Activated T-helper 1 cell treated with anti-CD3 and anti-CD28 coated beads, Interleukin-12 subunit alpha, Interleukin-12 subunit beta, Interleukin-2, Interleukin-4 antibody, amounts not matched to agents 30 ng/mL and 10 ng/mL and 1 ng/mL, durations not matched to agents 14 hours and 24 hours and 36 hours (primary cell): ENCODE data around the gene STK32A. TPM values are rescaled to one million over a fixed set of nuclear protein-coding genes. Genes with fewer than 3 reads are reported as not detected.
"Not testable (repeated sequence)": the region's sequence is repeated elsewhere in the genome, so short reads cannot be mapped to it uniquely, and the experiment has no call there.

Source experiments
- DNase-seq: peaks from one replicate; pipeline ENCODE4 v3.0.0; 2021; ENCODE audit warnings: low spot score
- H3K27ac Mint-ChIP-seq: one replicate; pipeline ENCODE4 v1.8.0; 2021; ENCODE audit warnings: mild to moderate bottlenecking, mixed read lengths
- H3K27me3 Mint-ChIP-seq: one replicate; pipeline ENCODE4 v1.8.0; 2022; ENCODE audit warnings: mild to moderate bottlenecking, moderate library complexity, mixed read lengths; ENCODE audit not compliant: insufficient read depth
- H3K36me3 Mint-ChIP-seq: one replicate; pipeline ENCODE4 v1.8.0; 2021; ENCODE audit warnings: low read depth, mixed read lengths
- H3K4me1 Mint-ChIP-seq: one replicate; pipeline ENCODE4 v1.8.0; 2021; ENCODE audit warnings: low read depth, mixed read lengths
- H3K4me3 Mint-ChIP-seq: one replicate; pipeline ENCODE4 v1.8.0; 2021; ENCODE audit warnings: mild to moderate bottlenecking, moderate library complexity, mixed read lengths
- H3K9me3 Mint-ChIP-seq: one replicate; pipeline ENCODE4 v1.8.0; 2021; ENCODE audit warnings: mixed read lengths
- intact Hi-C: fragments of 100-400 bp; cut with micrococcal nuclease; formaldehyde crosslinking; loops from one replicate; pipeline ENCODE4 v1.15.1; 2024
- total RNA-seq: library from RNA; stranded (reverse); gene quantifications from 2 replicates; pipeline ENCODE4 v1.2.3, GENCODE V29; 2022

STK32A gene
- total RNA-seq, 1 donor from 2014 or later = not detected

DNA sequence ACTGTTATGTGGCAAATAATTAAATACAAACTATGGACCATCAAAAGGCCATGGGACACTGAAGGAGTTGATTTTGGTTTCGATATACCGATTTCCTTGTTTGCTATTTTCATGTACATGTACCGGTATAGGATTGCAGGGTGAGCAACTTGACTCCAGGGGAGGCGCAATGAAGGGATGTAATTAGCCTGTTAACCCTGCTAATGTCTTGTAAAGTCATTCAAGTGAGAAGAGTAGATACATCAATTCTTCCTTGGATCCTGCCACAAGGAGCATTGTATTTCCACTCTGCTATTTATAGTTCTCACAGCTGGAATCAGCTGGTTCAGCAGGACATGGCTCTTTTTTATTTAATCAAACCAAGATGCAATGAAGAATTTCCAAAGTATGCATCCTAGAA is 102.0 kb downstream of the STK32A start:
- Mint-ChIP-seq H3K27me3 (no peaks in the 10 kb centered on the region), H3K4me3 (no peak overlapping the region), H3K27ac (no peak overlapping the region), H3K36me3 (no peaks in the 10 kb centered on the region), H3K4me1 (no peaks in the 10 kb centered on the region), H3K9me3 (no peaks in the 10 kb centered on the region)
- intact Hi-C loops = no loop called here
- DNase-seq = no peak

DNA sequence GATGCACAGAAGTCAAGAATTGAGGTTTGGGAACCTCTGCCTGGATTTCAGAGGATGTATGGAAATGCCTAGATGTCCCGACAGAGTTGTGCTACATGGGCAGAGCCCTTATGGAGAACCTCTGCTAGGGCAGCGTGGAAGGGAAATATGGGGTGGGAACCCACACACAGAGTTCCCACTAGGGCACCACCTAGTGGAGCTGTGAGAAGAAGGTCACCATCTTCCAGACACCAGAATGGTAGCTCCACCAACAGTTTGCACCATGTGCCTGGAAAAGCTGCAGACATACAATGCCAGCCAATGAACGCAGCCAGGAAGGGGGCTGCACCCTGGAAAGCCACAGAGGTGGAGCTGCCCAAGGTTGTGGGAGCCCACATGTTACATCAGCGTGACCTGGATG is 104.5 kb downstream of the STK32A start:
- DNase-seq = no peak
- Mint-ChIP-seq H3K36me3 (no peaks in the 10 kb centered on the region), H3K4me3 (no peak overlapping the region), H3K9me3 (no peaks in the 10 kb centered on the region), H3K27ac (no peak overlapping the region), H3K4me1 (no peaks in the 10 kb centered on the region), H3K27me3 (no peaks in the 10 kb centered on the region)
- intact Hi-C loops = no loop called here

DNA sequence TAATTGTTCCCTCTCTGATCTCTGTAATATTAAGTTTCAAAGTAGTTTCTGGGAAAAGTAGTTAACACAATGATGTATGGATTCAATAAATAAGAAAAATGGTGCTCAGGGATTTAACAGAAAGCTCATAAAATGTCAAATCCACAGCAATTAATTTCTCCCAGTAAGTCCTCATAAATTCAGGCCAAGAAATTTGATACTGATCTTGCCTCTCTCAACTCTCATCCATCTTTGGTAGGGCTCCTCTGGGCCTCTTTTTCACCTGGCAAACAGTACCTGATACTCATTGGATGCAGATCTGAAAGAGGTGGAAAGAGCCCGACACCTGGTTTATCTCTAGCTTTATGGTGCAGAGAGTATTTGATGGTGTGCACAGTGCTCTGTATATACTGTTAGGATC is 106.1 kb downstream of the STK32A start:
- intact Hi-C loops = no loop called here
- Mint-ChIP-seq H3K4me3 (no peak overlapping the region), H3K36me3 (no peaks in the 10 kb centered on the region), H3K27me3 (no peaks in the 10 kb centered on the region), H3K4me1 (no peaks in the 10 kb centered on the region), H3K27ac (no peak overlapping the region), H3K9me3 (no peaks in the 10 kb centered on the region)
- DNase-seq = no peak

DNA sequence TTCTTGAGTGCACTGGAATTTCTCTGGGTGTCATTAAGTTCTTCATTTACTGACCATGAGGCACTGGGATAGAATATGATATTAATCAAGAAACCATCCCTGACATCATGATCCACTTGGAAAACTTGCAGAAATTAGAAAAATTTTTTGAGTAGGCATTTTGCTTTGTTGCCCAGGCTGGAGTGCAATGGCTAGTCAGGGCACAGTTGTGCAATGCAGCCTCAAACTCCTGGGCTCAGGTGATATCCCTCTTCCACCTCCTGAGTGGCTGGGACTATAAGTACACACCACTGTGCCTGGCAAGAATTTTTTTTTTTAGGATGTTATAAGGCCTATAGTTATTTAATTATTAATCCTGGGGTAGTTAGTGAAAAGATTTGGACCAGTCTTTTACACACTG is 106.5 kb downstream of the STK32A start:
- Mint-ChIP-seq H3K9me3 (no peaks in the 10 kb centered on the region), H3K27ac (no peak overlapping the region), H3K4me3 (no peak overlapping the region), H3K36me3 (no peaks in the 10 kb centered on the region), H3K4me1 (no peaks in the 10 kb centered on the region), H3K27me3 (no peaks in the 10 kb centered on the region)
- intact Hi-C loops = no loop called here
- no peak for DNase-seq

DNA sequence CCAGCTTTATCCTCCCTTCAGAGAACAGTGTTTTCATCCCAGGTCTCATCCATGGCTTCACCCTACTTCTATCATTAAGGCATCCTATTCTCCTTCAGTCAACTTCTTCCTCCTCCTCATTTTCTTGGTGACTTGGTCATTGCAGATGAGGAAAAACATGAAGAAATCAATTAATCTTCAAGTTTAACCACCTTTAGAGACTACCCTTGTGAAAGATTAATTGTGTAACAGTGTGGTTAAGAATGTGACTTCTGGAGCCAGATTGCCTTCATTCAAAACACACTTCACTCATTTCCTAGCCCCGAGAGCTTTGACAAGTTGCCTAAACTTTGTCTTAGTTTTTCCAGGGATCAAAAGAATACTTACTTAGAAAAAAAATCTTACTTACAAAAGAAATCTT is 110.0 kb downstream of the STK32A start:
- Mint-ChIP-seq H3K27ac (no peak overlapping the region), H3K4me1 (no peaks in the 10 kb centered on the region), H3K4me3 (no peak overlapping the region), H3K9me3 (no peaks in the 10 kb centered on the region), H3K36me3 (no peaks in the 10 kb centered on the region), H3K27me3 (no peaks in the 10 kb centered on the region)
- intact Hi-C loops = no loop called here
- DNase-seq = no peak

DNA sequence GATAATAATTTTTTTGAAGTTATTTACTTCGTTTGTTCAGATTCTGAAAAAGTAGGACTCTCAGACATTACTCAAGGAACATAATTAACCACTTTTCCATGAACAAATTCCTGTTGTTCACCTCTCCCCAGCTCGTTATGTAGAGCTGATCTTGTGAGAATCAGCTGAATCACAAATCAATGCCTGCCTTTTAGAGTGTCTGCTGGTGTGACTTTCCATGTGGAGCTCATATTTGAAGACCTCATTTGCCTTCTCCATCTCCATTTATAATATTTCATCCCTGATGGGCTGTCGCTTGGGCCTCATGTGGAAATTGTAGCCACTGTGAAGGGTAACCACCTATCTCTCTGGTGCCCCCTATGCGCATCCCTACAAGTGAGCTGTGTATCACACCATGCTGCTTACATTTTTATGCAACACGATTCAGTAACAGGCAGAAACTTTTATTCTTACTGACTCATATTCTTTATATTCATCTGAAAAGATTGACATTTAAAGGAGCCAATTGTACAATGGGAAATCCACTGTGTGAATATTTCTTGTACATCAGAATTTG is 111.3 kb downstream of the STK32A start:
- Mint-ChIP-seq H3K4me3 (no peak overlapping the region), H3K27ac (no peak overlapping the region), H3K9me3 (no peaks in the 10 kb centered on the region), H3K36me3 (no peaks in the 10 kb centered on the region), H3K27me3 (no peaks in the 10 kb centered on the region), H3K4me1 (no peaks in the 10 kb centered on the region)
- DNase-seq = no peak
- intact Hi-C loops = no loop called here

DNA sequence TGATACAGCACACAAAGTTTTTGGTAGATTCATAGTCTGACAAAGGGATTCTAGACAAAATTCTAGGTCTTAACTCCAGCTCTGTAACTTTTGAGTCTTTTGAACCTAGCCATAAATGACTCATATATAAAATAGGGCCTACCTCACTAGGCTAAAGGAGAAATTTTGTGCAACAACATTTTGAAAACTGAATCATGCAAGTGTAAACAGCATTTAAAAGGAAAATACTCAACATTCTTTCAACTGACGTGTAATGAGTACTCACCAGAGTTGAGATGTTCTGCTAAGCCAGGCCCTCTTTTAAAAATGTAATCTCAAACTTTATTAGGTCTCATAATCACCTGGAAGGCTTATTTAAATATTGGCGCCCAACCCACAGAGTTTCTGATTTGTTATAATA is 113.2 kb downstream of the STK32A start:
- H3K36me3 Mint-ChIP-seq = no peaks in the 10 kb centered on the region
- H3K27ac Mint-ChIP-seq = no peak overlapping the region
- intact Hi-C loops = no loop called here
- no peaks in the 10 kb centered on the region for H3K4me1 Mint-ChIP-seq
- H3K27me3 Mint-ChIP-seq = no peaks in the 10 kb centered on the region
- no peak for DNase-seq
- no peaks in the 10 kb centered on the region for H3K9me3 Mint-ChIP-seq
- no peak overlapping the region for H3K4me3 Mint-ChIP-seq

DNA sequence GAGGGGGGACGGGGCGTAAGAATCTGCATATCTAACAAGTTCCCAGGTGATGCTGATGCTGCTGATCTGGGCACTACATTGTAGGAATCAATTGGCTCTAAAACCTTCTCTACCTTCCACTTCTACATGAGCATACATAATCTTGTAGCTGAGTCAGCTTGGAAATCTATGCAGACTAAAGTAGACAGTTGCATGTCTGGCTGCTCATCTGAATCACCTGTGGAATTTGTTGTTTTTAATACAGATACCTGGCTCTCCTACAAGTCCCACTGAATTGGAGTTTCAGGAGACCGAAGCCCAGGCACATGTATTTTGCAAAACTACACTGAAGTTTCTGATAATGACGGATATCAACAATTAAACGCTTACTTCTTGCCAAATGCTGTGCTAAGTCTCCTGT is 113.6 kb downstream of the STK32A start:
- H3K4me1 Mint-ChIP-seq = no peaks in the 10 kb centered on the region
- DNase-seq = no peak
- intact Hi-C loops = no loop called here
- no peaks in the 10 kb centered on the region for H3K36me3 Mint-ChIP-seq
- no peaks in the 10 kb centered on the region for H3K27me3 Mint-ChIP-seq
- H3K27ac Mint-ChIP-seq = no peak overlapping the region
- H3K9me3 Mint-ChIP-seq = no peaks in the 10 kb centered on the region
- H3K4me3 Mint-ChIP-seq = no peak overlapping the region

DNA sequence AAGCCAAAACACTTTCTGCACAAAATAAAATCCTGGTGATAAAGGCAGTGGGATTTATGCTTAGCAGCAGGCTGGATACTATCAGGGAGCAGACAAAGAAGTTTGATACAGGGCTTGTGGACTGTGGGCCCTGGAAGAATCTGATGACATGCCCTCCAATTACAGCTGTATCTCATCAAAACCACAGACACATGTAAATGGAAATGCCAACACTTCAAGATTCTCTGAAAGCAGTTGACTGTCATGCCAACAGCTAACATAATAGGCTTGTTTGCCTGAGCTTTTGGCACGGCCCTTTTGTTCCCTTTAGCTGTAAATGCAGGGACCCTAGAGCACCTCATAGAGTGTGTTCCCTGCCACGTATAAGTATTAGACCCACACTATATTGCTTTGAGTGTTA is 114.4 kb downstream of the STK32A start:
- DNase-seq = no peak
- Mint-ChIP-seq H3K36me3 (no peaks in the 10 kb centered on the region), H3K4me3 (no peak overlapping the region), H3K27ac (no peak overlapping the region), H3K27me3 (no peaks in the 10 kb centered on the region), H3K9me3 (no peaks in the 10 kb centered on the region), H3K4me1 (no peaks in the 10 kb centered on the region)
- intact Hi-C loops = no loop called here

DNA sequence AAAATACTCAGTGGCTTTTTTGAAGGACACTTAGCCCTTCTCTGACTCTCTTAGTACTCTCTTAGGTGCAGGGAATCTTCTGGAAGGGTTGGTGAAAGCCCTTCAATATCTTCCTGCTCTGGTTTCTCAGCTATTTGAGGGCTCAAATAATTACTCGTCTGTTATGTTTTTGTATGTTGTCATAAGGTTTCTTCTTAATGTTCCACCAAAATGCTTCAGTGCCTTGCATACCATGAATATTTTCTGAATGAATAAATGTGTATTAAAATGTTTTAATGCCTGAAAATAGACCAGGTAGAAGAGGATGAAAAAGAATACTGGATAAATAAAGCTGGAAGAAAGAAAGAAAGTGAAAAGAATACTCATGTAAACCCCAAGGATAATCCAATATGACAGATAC is 124.3 kb downstream of the STK32A start:
- Mint-ChIP-seq H3K9me3 (no peaks in the 10 kb centered on the region), H3K36me3 (no peaks in the 10 kb centered on the region), H3K4me3 (no peak overlapping the region), H3K4me1 (no peaks in the 10 kb centered on the region), H3K27me3 (no peaks in the 10 kb centered on the region), H3K27ac (no peak overlapping the region)
- DNase-seq = no peak
- intact Hi-C loops = no loop called here

DNA sequence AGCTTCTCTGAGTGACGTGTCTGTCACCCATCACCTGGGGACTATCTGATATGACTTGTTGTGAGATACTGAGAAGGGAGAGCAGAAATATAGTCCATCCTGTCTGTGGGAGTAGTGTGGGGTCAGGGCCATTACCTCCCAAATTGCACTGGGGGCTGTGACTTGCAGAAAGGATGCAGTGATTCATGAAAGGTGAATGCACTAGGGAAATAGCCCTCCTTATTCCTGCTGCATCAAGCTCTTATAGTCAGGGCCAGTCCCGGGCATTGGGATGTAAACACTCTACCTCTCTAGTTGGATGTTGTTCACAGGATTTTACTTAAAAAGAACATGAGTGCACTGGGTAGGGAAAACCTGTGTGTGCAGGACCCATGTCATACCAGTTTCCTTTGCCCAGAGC is 124.8 kb downstream of the STK32A start:
- no peaks in the 10 kb centered on the region for H3K36me3 Mint-ChIP-seq
- H3K27me3 Mint-ChIP-seq = no peaks in the 10 kb centered on the region
- no peak overlapping the region for H3K27ac Mint-ChIP-seq
- intact Hi-C loops = no loop called here
- H3K4me1 Mint-ChIP-seq = no peaks in the 10 kb centered on the region
- H3K4me3 Mint-ChIP-seq = no peak overlapping the region
- H3K9me3 Mint-ChIP-seq = no peaks in the 10 kb centered on the region
- no peak for DNase-seq

DNA sequence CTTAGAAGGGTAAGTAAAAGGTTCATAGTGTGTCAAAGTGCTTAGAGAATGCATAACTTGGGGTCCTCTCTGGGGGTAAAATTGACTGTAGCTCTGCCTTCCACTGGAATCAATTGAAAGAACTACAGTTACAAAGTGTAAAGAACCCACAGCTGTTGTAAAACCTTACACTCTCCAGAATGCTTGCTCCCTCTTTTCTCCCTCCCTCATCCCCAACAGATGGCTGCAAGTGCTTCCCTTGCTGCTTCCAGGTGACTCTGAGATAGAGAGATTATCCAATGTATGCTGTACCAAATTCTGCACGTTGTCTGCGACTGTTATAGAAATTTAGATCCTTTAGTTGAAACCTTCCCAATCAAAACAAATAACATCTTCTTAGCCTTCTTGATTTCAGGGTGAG is 126.0 kb downstream of the STK32A start:
- intact Hi-C loops = no loop called here
- Mint-ChIP-seq H3K9me3 (no peaks in the 10 kb centered on the region), H3K4me1 (no peaks in the 10 kb centered on the region), H3K27me3 (no peaks in the 10 kb centered on the region), H3K27ac (no peak overlapping the region), H3K36me3 (no peaks in the 10 kb centered on the region), H3K4me3 (no peak overlapping the region)
- DNase-seq = no peak

DNA sequence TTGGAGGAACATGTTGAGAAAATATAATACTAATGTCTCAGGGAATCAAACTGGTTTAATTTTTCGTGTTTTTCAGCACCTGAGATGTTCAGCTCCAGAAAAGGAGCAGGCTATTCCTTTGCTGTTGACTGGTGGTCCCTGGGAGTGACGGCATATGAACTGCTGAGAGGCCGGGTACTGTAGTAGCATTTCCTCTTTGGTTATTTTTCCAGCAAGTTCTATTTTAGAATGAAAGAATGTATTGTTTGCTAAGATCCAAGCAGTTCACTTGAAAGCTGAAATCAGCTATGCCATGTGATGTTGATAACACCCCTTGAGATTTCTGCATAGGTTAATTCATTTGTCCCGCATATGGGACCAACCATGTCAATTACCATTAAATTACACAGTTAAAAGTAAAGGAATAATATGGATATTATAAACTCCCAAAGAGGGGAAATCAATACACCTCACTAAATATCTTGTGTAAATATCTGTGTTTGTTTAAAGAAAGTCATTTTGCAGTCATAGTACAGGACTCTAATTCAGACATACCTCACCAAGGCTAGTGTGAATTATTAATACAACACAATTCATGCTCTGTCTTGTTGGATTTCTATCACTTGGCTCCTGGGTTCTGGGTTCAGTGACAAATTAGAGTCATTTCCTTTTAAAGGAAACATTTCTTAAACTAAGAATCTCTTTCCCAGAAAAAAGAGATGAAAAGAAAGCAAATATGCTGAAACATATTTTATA is 126.8 kb downstream of the STK32A start:
- intact Hi-C loops = no loop called here
- H3K27me3 Mint-ChIP-seq = no peaks in the 10 kb centered on the region

DNA sequence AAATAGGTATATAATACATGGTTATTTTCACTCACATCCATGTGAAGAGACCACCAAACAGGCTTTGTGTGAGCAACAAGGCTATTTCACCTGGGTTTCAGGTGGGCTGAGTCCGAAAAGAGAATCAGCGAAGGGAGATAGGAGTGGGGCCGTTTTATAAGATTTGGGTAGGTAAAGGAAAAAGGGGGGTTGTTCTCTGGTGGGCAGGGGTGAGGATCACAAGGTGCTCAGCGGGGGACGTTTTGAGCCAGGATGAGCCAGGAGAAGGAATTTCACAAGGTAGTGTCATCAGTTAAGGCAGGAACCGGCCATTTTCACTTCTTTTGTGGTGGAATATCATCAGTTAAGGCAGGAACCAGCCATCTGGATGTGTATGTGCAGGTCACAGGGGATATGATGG is 132.6 kb downstream of the STK32A start:
- H3K4me3 Mint-ChIP-seq, intact Hi-C loops, H3K27me3 Mint-ChIP-seq, DNase-seq, H3K36me3 Mint-ChIP-seq, H3K4me1 Mint-ChIP-seq, H3K27ac Mint-ChIP-seq, H3K9me3 Mint-ChIP-seq: not testable (repeated sequence)

More for the DNA sequence above, 126.8 kb downstream of the STK32A start:
- Mint-ChIP-seq H3K4me3 (no peak overlapping the region), H3K4me1 (no peaks in the 10 kb centered on the region), H3K36me3 (no peaks in the 10 kb centered on the region), H3K27ac (no peak overlapping the region), H3K9me3 (no peaks in the 10 kb centered on the region)
- no peak for DNase-seq
